ENCODE measurements around the gene PASK.

Gene PASK

GRCh38 chr2:241066893-241067341 lies 82.4 kb downstream of the PASK start:
- no peak for DNase-seq (ENCODE audit: low read depth in 2 of 2)

DNA sequence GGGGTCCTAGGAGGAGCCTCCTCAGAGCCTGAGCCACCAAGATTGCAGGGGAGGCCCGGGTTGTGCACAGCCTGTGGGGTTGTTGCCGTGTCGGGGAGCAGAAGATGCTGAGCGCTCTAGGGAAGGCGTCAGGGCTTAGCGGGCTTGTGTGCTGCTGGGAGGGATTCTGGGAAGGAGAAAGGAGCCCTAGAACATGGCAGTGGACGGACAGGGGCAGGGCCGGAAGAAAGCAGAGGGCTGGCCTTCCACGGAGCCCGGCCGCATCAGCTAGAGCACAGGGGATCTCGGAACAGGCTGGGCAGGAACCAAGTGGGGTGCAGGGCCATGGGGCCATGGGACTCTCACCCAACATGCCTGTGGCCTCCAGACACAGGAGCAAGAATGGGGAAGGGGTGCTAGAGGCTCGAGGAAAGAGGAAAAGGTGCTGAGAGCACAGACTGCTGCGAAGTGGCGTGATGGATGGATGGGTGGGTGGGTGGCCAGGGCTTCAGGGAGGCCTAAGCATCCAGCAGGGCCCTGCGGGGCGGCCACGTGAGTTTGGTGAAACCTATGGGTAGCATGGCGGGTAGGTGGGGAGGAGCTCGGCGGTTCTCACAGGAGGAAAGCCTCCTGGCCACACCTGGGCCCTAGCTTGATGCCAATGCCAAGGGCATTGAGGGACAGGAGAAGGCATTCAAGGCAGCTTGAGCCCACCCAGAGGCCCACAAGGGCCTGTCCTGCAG lies 82.9 kb downstream of the PASK start:
- no peak for DNase-seq (ENCODE audit: low read depth in 2 of 2)

GRCh38 chr2:241065355-241065803 lies 83.9 kb downstream of the PASK start:
- DNase-seq (ENCODE audit: low read depth in 2 of 2) = no peak

DNA sequence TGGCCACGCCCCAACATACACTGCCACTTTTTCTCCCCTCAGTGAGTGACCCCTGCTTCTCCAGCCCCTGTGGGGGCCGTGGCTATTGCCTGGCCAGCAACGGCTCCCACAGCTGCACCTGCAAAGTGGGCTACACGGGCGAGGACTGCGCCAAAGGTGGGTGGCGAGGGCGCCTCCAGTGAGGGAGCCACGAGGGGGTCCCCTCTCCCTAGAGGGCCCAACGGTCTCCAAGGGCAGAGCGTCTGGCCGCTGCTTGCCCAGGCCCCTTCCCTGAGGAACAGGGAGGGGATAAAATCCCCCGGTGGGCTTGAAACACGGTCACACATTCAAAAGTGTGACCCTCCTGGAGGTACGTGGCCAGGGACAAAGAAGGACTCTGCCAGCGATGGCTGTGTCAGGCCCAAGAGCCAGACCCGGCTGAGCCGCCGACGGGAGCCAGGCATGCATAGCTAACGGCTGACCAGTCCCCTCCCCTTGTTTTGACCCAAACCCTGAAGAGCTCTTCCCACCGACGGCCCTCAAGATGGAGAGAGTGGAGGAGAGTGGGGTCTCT lies 84.4 kb downstream of the PASK start:
- DNase-seq (ENCODE audit: low read depth in 2 of 2) = no peak

GRCh38 chr2:241064008-241064801 lies 85.1 kb downstream of the PASK start:
- DNase-seq (ENCODE audit: low read depth in 2 of 2) = peak; percentile 19 to 45

DNA sequence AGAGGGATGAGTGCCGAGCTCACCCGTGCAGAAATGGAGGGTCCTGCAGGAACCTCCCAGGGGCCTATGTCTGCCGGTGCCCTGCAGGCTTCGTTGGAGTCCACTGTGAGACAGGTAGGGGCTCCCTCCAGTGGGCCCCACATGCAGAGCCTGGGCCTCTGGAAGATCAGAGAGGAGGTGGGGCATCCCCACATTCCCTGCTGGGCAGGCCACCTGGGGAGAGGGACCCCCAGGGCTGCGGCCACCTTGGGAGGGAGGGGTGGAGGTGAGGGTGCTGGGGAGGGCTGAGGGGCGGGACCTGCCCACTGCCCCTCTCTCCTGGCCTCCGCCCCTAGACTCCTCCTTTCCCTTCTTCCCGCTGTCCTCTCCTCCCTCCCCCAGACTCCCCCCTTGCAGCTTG lies 85.7 kb downstream of the PASK start:
- no peak for DNase-seq (ENCODE audit: low read depth in 2 of 2)

GRCh38 chr2:241063093-241063551 lies 86.2 kb downstream of the PASK start:
- no peak for DNase-seq (ENCODE audit: low read depth in 2 of 2)

DNA sequence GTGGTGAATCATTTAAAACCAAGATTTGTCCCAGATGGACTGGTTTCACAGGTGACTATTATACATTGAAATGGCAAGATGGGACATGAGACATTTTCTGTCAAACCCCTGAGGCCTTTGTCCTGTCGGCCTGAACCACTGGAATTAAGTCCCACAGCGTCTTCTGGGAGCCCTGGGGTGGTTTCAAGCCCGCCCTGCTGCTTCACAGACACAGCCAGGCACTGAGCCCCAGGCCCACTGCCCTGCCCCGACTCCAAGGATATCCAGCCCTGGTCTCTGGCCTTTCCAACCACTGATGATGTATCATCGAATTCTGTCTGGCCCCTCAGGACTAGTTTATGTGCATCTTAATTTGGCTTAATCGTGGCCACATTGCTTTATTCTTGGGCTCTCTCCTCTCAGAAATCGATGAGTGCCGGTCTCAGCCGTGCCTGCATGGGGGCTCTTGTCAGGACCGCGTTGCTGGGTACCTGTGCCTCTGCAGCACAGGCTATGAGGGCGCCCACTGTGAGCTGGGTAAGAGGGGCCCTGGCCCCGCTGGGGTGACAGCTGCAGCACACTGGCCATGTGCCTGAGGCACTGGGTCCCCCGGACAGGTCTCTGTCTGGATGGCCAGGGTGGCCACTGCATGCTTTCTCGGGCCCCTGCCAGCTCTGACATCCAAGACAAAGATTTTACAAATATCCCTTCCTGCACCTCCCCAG lies 86.7 kb downstream of the PASK start:
- DNase-seq (ENCODE audit: low read depth in 2 of 2) = no peak

GRCh38 chr2:241061275-241061674 lies 88.0 kb downstream of the PASK start:
- no peak for DNase-seq (ENCODE audit: low read depth in 2 of 2)

Data from stimulated activated CD8-positive, alpha-beta memory T cell treated with anti-CD3 and anti-CD28 coated beads, Interleukin-2, amount 100 ng/mL, for 48 hours (primary cell).